HepG2 (cell line): Measurements from ENCODE around the gene MAPKAPK3. TPM values are rescaled to one million over a fixed set of nuclear protein-coding genes. Genes with fewer than 3 reads are reported as not detected.
A peak's percentile ranks its signal among the peaks of the same experiment; 100 is the strongest.

Experiments
- AKNA ChIP-seq: sonication (generic); formaldehyde crosslinking; IDR thresholded peaks from 2 replicates; pipeline ENCODE4 v1.4.0; 2020; ENCODE audit warnings: missing genetic modification reagents, borderline replicate concordance
- DNMT1 ChIP-seq: sonication (generic); formaldehyde crosslinking; IDR thresholded peaks from 2 replicates; pipeline ENCODE4 v1.5.1; 2020; ENCODE audit warnings: mild to moderate bottlenecking, missing genetic modification reagents
- DRAP1 ChIP-seq: IDR thresholded peaks from 2 replicates; pipeline ENCODE4 v1.6.1; 2016; ENCODE audit warnings: missing genetic modification reagents, missing compliant biosample characterization
- DZIP1 ChIP-seq: sonication (generic); formaldehyde crosslinking; IDR thresholded peaks from 2 replicates; pipeline ENCODE4 v1.5.0; 2020; ENCODE audit warnings: mild to moderate bottlenecking, missing genetic modification reagents
- HOXA9 ChIP-seq: sonication (generic); formaldehyde crosslinking; IDR thresholded peaks from 2 replicates; pipeline ENCODE4 v1.8.1; 2022; ENCODE audit warnings: missing genetic modification reagents, mild to moderate bottlenecking, moderate library complexity, borderline replicate concordance
- ISX ChIP-seq: sonication (generic); formaldehyde crosslinking; conservative IDR thresholded peaks from 2 replicates; pipeline ENCODE4 v1.5.0; 2020; ENCODE audit warnings: missing genetic modification reagents
- MBNL3 ChIP-seq: fragments of 250-450 bp; sonication (Bioruptor Pico); conservative IDR thresholded peaks from 2 replicates; pipeline ENCODE4 v1.8.0; 2022; ENCODE audit warnings: mild to moderate bottlenecking, inconsistent platforms
- NFYC ChIP-seq: IDR thresholded peaks from 2 replicates; pipeline ENCODE4 v1.6.1; 2016; ENCODE audit warnings: missing genetic modification reagents, missing compliant biosample characterization
- SCMH1 ChIP-seq: sonication (generic); formaldehyde crosslinking; IDR thresholded peaks from 2 replicates; pipeline ENCODE4 v1.9.0; 2021; ENCODE audit warnings: missing genetic modification reagents, mild to moderate bottlenecking, borderline replicate concordance
- SOX6 ChIP-seq, 2 experiments: fragments of 450-650 bp in 1 of 2; sonication (generic) in 1 of 2; formaldehyde crosslinking in 1 of 2; IDR thresholded peaks; 2 replicates each; pipeline versions ENCODE4 v1.4.0 to v1.6.1; 2017 to 2020; ENCODE audit warnings: antibody characterized with exemption in 1 of 2, mild to moderate bottlenecking in 1 of 2, missing genetic modification reagents in 1 of 2
- ZNF121 ChIP-seq: sonication (generic); formaldehyde crosslinking; IDR thresholded peaks from 2 replicates; pipeline ENCODE4 v1.5.0; 2020; ENCODE audit warnings: mild to moderate bottlenecking, missing genetic modification reagents
- ZNF280B ChIP-seq: sonication (generic); formaldehyde crosslinking; IDR thresholded peaks from 2 replicates; pipeline ENCODE4 v1.5.0; 2020; ENCODE audit warnings: missing genetic modification reagents, mild to moderate bottlenecking, borderline replicate concordance
- ZNF446 ChIP-seq: sonication (generic); formaldehyde crosslinking; IDR thresholded peaks from 2 replicates; pipeline ENCODE4 v1.5.0; 2020; ENCODE audit warnings: mild to moderate bottlenecking, missing genetic modification reagents
- ZNF562 ChIP-seq: sonication (generic); formaldehyde crosslinking; IDR thresholded peaks from 2 replicates; pipeline ENCODE4 v1.8.0; 2022; ENCODE audit warnings: missing genetic modification reagents, borderline replicate concordance
- polyA plus RNA-seq, 8 experiments: library from polyadenylated mRNA; depleted of rRNA in 3 of 8; stranded (reverse) in 7 of 8; unstranded in 1 of 8; fragments of >200 nt; fragmentation: Illumina TruSeq in 4 of 8; extraction: Trizol in 4 of 8; gene quantifications; 2 replicates each; pipeline versions ENCODE4 v1.2.1 to v1.2.3, GENCODE V29; 2011 to 2016; ENCODE audit warnings: low read depth in 4 of 8, missing spikeins in 1 of 8, mixed read lengths in 1 of 8; ENCODE audit not compliant: insufficient read depth in 1 of 8
- total RNA-seq, 5 experiments: library from RNA; depleted of rRNA; stranded (reverse); fragments of >200 nt; fragmentation: Illumina TruSeq; extraction: Trizol; gene quantifications; 2 replicates each; pipeline ENCODE4 v1.2.3, GENCODE V29; 2016; ENCODE audit warnings: low read depth in 1 of 5

MAPKAPK3 gene
- total and polyA plus RNA-seq, 2 of the 13 experiments (the other 11 are each of a cell fraction or from before 2014, with no cell fraction given), result 39.9 to 41.2 TPM

GRCh38 chr3:50568947-50569749, 47.8 kb upstream of the MAPKAPK3 start, which contains the start of gene HEMK1 (continued):
- TF ChIP-seq ZNF280B (CRISPR knock-in tag) (peak; percentile 79; the same call in 1 of the 2 replicates), SCMH1 (CRISPR knock-in tag) (no peak), HOXA9 (no peak; the same call in 1 of the 2 replicates), MBNL3 (CRISPR knock-in tag) (no peak), ISX (CRISPR knock-in tag) (no peak), ZNF121 (CRISPR knock-in tag) (0 out of 2 replicates have a peak, but pooled peaks have one; percentile 36), AKNA (no peak), NFYC (CRISPR knock-in tag) (no peak), ZNF562 (CRISPR knock-in tag) (no peak), ZNF446 (CRISPR knock-in tag) (peak; percentile 69; the same call in 1 of the 2 replicates), DRAP1 (CRISPR knock-in tag) (no peak), DZIP1 (CRISPR knock-in tag) (no peak), SOX6 (IDR thresholded peaks at IDR 0.05) (no peak), SOX6 (CRISPR knock-in tag; IDR thresholded peaks at IDR 0.05) (no peak; the same call in none of the 2 replicates), DNMT1 (CRISPR knock-in tag) (0 out of 2 replicates have a peak, but pooled peaks have one; percentile 42)
